Measurements from ENCODE around the gene CLRN1. TPM values are rescaled to one million over a fixed set of nuclear protein-coding genes. Genes with fewer than 3 reads are reported as not detected.

The CLRN1 gene
- total RNA-seq, 3 donors from 2014 or later, result not detected

GRCh38 chr3:150961949-150962348 lies 10.6 kb downstream of the CLRN1 start:
- H3K36me3 ChIP-seq (ENCODE audit: low read depth), result no peaks in the 10 kb centered on the region
- H3K4me3 ChIP-seq, result no peak overlapping the region
- H3K4me1 ChIP-seq (ENCODE audit: low read depth), result no peaks in the 10 kb centered on the region
- TF ChIP-seq CTCF (IDR thresholded peaks at IDR 0.05), result no peak
- H3K9me3 ChIP-seq, result no peaks in the 10 kb centered on the region
- DNase-seq, result no peak
- intact Hi-C loops (cut with DNase I, micrococcal nuclease), result no loop called here
- no peak for ATAC-seq

- DNase-seq (no peak), ATAC-seq (no peak)
- intact Hi-C loops (cut with DNase I, micrococcal nuclease), result no loop called here
- Histone ChIP-seq H3K4me3 (no peak overlapping the region), H3K36me3 (ENCODE audit: low read depth) (no peaks in the 10 kb centered on the region), H3K9me3 (no peaks in the 10 kb centered on the region), H3K4me1 (ENCODE audit: low read depth) (no peaks in the 10 kb centered on the region)
- TF ChIP-seq CTCF (IDR thresholded peaks at IDR 0.05), result no peak
Measured at GRCh38 chr3:150960708-150961684, 11.5 kb downstream of the CLRN1 start.

GRCh38 chr3:150958683-150959082 lies 13.8 kb downstream of the CLRN1 start:
- intact Hi-C loops (cut with DNase I, micrococcal nuclease), result no loop called here
- TF ChIP-seq CTCF (IDR thresholded peaks at IDR 0.05), result no peak

GRCh38 chr3:150956376-150956775 lies 16.2 kb downstream of the CLRN1 start:
- no peak for ATAC-seq
- no peak for DNase-seq
- no peak for TF ChIP-seq CTCF (IDR thresholded peaks at IDR 0.05)
- intact Hi-C loops (cut with DNase I, micrococcal nuclease), result no loop called here
- H3K4me3 ChIP-seq, result no peak overlapping the region
- H3K4me1 ChIP-seq (ENCODE audit: low read depth), result no peaks in the 10 kb centered on the region
- H3K36me3 ChIP-seq (ENCODE audit: low read depth), result no peaks in the 10 kb centered on the region
- H3K9me3 ChIP-seq, result no peaks in the 10 kb centered on the region

More at GRCh38 chr3:150958683-150959082, 13.8 kb downstream of the CLRN1 start:
- H3K9me3 ChIP-seq, result no peaks in the 10 kb centered on the region
- ATAC-seq (no peak), DNase-seq (no peak)
- H3K4me3 ChIP-seq, result no peak overlapping the region
- H3K4me1 ChIP-seq (ENCODE audit: low read depth), result no peaks in the 10 kb centered on the region
- H3K36me3 ChIP-seq (ENCODE audit: low read depth), result no peaks in the 10 kb centered on the region

- ATAC-seq (no peak), DNase-seq (no peak)
- Histone ChIP-seq H3K9me3 (no peaks in the 10 kb centered on the region), H3K4me3 (no peak overlapping the region), H3K4me1 (ENCODE audit: low read depth) (no peaks in the 10 kb centered on the region), H3K36me3 (ENCODE audit: low read depth) (no peaks in the 10 kb centered on the region)
- TF ChIP-seq CTCF (IDR thresholded peaks at IDR 0.05), result no peak
- intact Hi-C loops (cut with DNase I, micrococcal nuclease), result no loop called here
Measured at GRCh38 chr3:150951923-150952322, 20.6 kb downstream of the CLRN1 start.

Measured in mucosa of descending colon (tissue), 3 donors.